CD14-positive monocyte (primary cell): ENCODE results near the gene RAE1. TPM values are rescaled to one million over a fixed set of nuclear protein-coding genes. Genes with fewer than 3 reads are reported as not detected.

Experiments
- DNase-seq, 3 donors: peaks; one replicate each; pipeline ENCODE4 v3.0.0-alpha.2; 2011 to 2022
- H2AFZ ChIP-seq: 2 replicates; pipeline ENCODE4 v1.6.0; 2012; ENCODE audit warnings: mild to moderate bottlenecking, low read depth, low read length, inconsistent platforms; ENCODE audit not compliant: insufficient read depth, poor library complexity, severe bottlenecking
- H3K27ac ChIP-seq, 2 donors: 1 replicate in 1 of 2; 2 replicates in 1 of 2; pipeline ENCODE4 v1.5.1; 2012 to 2013; ENCODE audit warnings: low read length in 2 of 2, control low read depth in 1 of 2, inconsistent platforms in 1 of 2, low read depth in 1 of 2, mild to moderate bottlenecking in 1 of 2
- H3K27me3 ChIP-seq, 2 donors: one replicate each; pipeline versions ENCODE4 v1.6.0 to v1.6.1; 2011 to 2013; ENCODE audit warnings: low read length in 2 of 2; ENCODE audit not compliant: control insufficient read depth in 2 of 2, insufficient read depth in 2 of 2
- H3K36me3 ChIP-seq, 2 donors: replicated peaks in 1 of 2; 1 replicate in 1 of 2; 2 replicates in 1 of 2; pipeline versions ENCODE4 v1.5.1 to v1.6.1; 2012 to 2013; ENCODE audit warnings: low read length in 2 of 2, control low read depth in 1 of 2, inconsistent platforms in 1 of 2, mild to moderate bottlenecking in 1 of 2; ENCODE audit not compliant: insufficient read depth in 2 of 2, control insufficient read depth in 1 of 2
- H3K4me1 ChIP-seq, 2 donors: 1 replicate in 1 of 2; 2 replicates in 1 of 2; pipeline versions ENCODE4 v1.5.1 to v1.6.1; 2012 to 2013; ENCODE audit warnings: low read length in 2 of 2, control low read depth in 1 of 2, inconsistent platforms in 1 of 2, mild to moderate bottlenecking in 1 of 2, moderate library complexity in 1 of 2; ENCODE audit not compliant: insufficient read depth in 2 of 2, control insufficient read depth in 1 of 2
- H3K4me2 ChIP-seq: replicated peaks from 2 replicates; pipeline ENCODE3; 2012; ENCODE audit warnings: low read length, moderate library complexity, mild to moderate bottlenecking; ENCODE audit not compliant: poor library complexity, severe bottlenecking; ENCODE audit errors: extremely low read depth
- H3K4me3 ChIP-seq, 3 experiments: fragments of 200-600 bp in 1 of 3; sonication (generic) in 1 of 3; replicated peaks in 1 of 3; 1 replicate in 2 of 3; 2 replicates in 1 of 3; pipeline ENCODE4 v1.5.1; 2011 to 2013; ENCODE audit warnings: low read length in 3 of 3, mild to moderate bottlenecking in 3 of 3, control low read depth in 2 of 3, low read depth in 2 of 3, inconsistent platforms in 1 of 3, moderate library complexity in 1 of 3
- H3K79me2 ChIP-seq: 2 replicates; pipeline ENCODE4 v1.6.0; 2012; ENCODE audit warnings: mild to moderate bottlenecking, control low read depth, inconsistent platforms, low read length, moderate library complexity; ENCODE audit not compliant: insufficient read depth
- H3K9ac ChIP-seq: 2 replicates; pipeline ENCODE4 v1.6.0; 2017; ENCODE audit warnings: low read length, mild to moderate bottlenecking; ENCODE audit not compliant: insufficient read depth, poor library complexity, severe bottlenecking
- H3K9me3 ChIP-seq, 2 donors: replicated peaks in 1 of 2; 1 replicate in 1 of 2; 2 replicates in 1 of 2; pipeline versions ENCODE4 v1.5.1 to v1.6.1; 2012 to 2013; ENCODE audit warnings: low read length in 2 of 2, control low read depth in 1 of 2; ENCODE audit not compliant: control insufficient read depth in 1 of 2, insufficient read depth in 1 of 2
- H4K20me1 ChIP-seq: 2 replicates; pipeline ENCODE4 v1.6.0; 2012; ENCODE audit warnings: mild to moderate bottlenecking, low read length, control low read depth, moderate library complexity; ENCODE audit not compliant: insufficient read depth
- H3K27ac Mint-ChIP-seq, 7 donors: one replicate each; pipeline ENCODE4 v1.8.0; 2020; ENCODE audit warnings: mild to moderate bottlenecking in 7 of 7, mixed read lengths in 7 of 7, moderate library complexity in 6 of 7, inconsistent platforms in 2 of 7
- H3K27me3 Mint-ChIP-seq, 3 donors: one replicate each; pipeline ENCODE4 v1.8.0; 2021 to 2022; ENCODE audit warnings: low read depth in 3 of 3, mild to moderate bottlenecking in 3 of 3, mixed read lengths in 3 of 3, moderate library complexity in 3 of 3, inconsistent platforms in 1 of 3
- H3K36me3 Mint-ChIP-seq, 2 donors: one replicate each; pipeline ENCODE4 v1.8.0; 2020; ENCODE audit warnings: mixed read lengths in 2 of 2, inconsistent platforms in 1 of 2, mild to moderate bottlenecking in 1 of 2
- H3K4me1 Mint-ChIP-seq: one replicate; pipeline ENCODE4 v1.8.0; 2020; ENCODE audit warnings: mild to moderate bottlenecking, mixed read lengths
- H3K4me3 Mint-ChIP-seq, 2 donors: one replicate each; pipeline ENCODE4 v1.8.0; 2020; ENCODE audit warnings: mild to moderate bottlenecking in 2 of 2, mixed read lengths in 2 of 2, moderate library complexity in 1 of 2
- H3K9me3 Mint-ChIP-seq, 7 donors: one replicate each; pipeline ENCODE4 v1.8.0; 2020 to 2022; ENCODE audit warnings: mixed read lengths in 7 of 7, mild to moderate bottlenecking in 6 of 7, moderate library complexity in 6 of 7, inconsistent platforms in 2 of 7
- CTCF ChIP-seq: fragments of 200-600 bp; IDR thresholded peaks from one replicate; pipeline ENCODE4 v1.8.0; 2022; ENCODE audit warnings: antibody characterized with exemption, mild to moderate bottlenecking
- WGBS: methylation state at CpG from one replicate; pipeline ENCODE4 v1.1.5; 2013; ENCODE audit warnings: missing lambda C conversion rate; ENCODE audit not compliant: insufficient coverage; 5-methylcytosine and 5-hydroxymethylcytosine counted together
- intact Hi-C, 2 donors: fragments of 100-400 bp; cut with micrococcal nuclease; formaldehyde crosslinking; loops; one replicate each; pipeline versions ENCODE4 v1.15.0 to v1.15.1; 2023
- polyA plus RNA-seq, 3 donors: library from polyadenylated mRNA; depleted of rRNA in 1 of 3; unstranded in 2 of 3; stranded (reverse) in 1 of 3; fragments of 300-500 nt in 2 of 3; fragments of >200 nt in 1 of 3; fragmentation: Illumina TruSeq in 2 of 3; gene quantifications; 1 replicate in 2 of 3; 2 replicates in 1 of 3; pipeline ENCODE4 v1.2.3, GENCODE V29; 2012 to 2021

RAE1 gene
- polyA plus RNA-seq, 3 donors: 15.8 to 27.5 (median 21.7) TPM

- Mint-ChIP-seq H3K27me3 (peaks cover 10 to 14% (median 12%) of the 10 kb centered on the region in 3 donors), H3K4me1 (no peaks in the 10 kb centered on the region), H3K4me3 (no peak overlapping the region), H3K36me3 (no peaks in the 10 kb centered on the region), H3K9me3 (peaks cover 0 to 3% (median 0%) of the 10 kb centered on the region in 7 donors), H3K27ac (no peak overlapping the region)
- 93% methylated on average over 8 of the region's 9 CpGs for WGBS
- no peak overlapping the region for H3K9ac ChIP-seq
- no peak overlapping the region for H3K4me2 ChIP-seq
- no peak overlapping the region for H2AFZ ChIP-seq
- no peaks in the 10 kb centered on the region for H3K27me3 ChIP-seq
- no peaks in the 10 kb centered on the region for H3K36me3 ChIP-seq
- DNase-seq: no peak
- no peak overlapping the region for H3K4me3 ChIP-seq
- TF ChIP-seq CTCF: no peak
- no peaks in the 10 kb centered on the region for H3K9me3 ChIP-seq
- no peak overlapping the region for H3K27ac ChIP-seq
- H3K79me2 ChIP-seq: no peaks in the 10 kb centered on the region
- no peaks in the 10 kb centered on the region for H3K4me1 ChIP-seq
- intact Hi-C loops: no loop called here
- no peaks in the 10 kb centered on the region for H4K20me1 ChIP-seq
These were observed 34.3 kb upstream of the RAE1 start for GRCh38 chr20:57316795-57317201.

- intact Hi-C loops: no loop called here
- H3K9me3 ChIP-seq: no peaks in the 10 kb centered on the region
- no peak for TF ChIP-seq CTCF
- no peak overlapping the region for H3K9ac ChIP-seq
- peaks cover 0 to 3% (median 0%) of the 10 kb centered on the region in 7 donors for H3K9me3 Mint-ChIP-seq
- no peaks in the 10 kb centered on the region for H3K36me3 Mint-ChIP-seq
- no peak overlapping the region for H2AFZ ChIP-seq
- no peaks in the 10 kb centered on the region for H3K79me2 ChIP-seq
- no peaks in the 10 kb centered on the region for H3K36me3 ChIP-seq
- no peak overlapping the region for H3K27ac ChIP-seq
- H3K4me3 Mint-ChIP-seq: no peak overlapping the region
- H3K4me3 ChIP-seq: no peak overlapping the region
- DNase-seq: no peak
- H3K4me2 ChIP-seq: no peak overlapping the region
- H3K4me1 ChIP-seq: no peaks in the 10 kb centered on the region
- H4K20me1 ChIP-seq: no peaks in the 10 kb centered on the region
- H3K4me1 Mint-ChIP-seq: no peaks in the 10 kb centered on the region
- WGBS: 81% methylated on average over 4 of the region's 8 CpGs
- H3K27me3 Mint-ChIP-seq: peaks cover 13 to 19% (median 18%) of the 10 kb centered on the region in 3 donors
- H3K27ac Mint-ChIP-seq: no peak overlapping the region
- no peaks in the 10 kb centered on the region for H3K27me3 ChIP-seq
These were observed 33.7 kb upstream of the RAE1 start for GRCh38 chr20:57317316-57317788.
